H1 (cell line): ENCODE measurements around the gene GIPR.

Source experiments
- CTCF ChIP-seq, 3 experiments: IDR thresholded peaks; 1 replicate in 2 of 3; 2 replicates in 1 of 3; pipeline versions ENCODE4 v1.5.1 to v1.6.1; 2011; ENCODE audit warnings: low read length in 3 of 3, mild to moderate bottlenecking in 3 of 3, inconsistent platforms in 2 of 3, low read depth in 1 of 3, moderate library complexity in 1 of 3; ENCODE audit not compliant: insufficient read depth in 1 of 3; ENCODE audit errors: control extremely low read depth in 1 of 3
- EGR1 ChIP-seq: IDR thresholded peaks from 2 replicates; pipeline ENCODE4 v1.6.1; 2011; ENCODE audit warnings: low read depth, low read length, borderline replicate concordance
- JUN ChIP-seq: IDR thresholded peaks from 2 replicates; pipeline ENCODE4 v1.6.1; 2011; ENCODE audit warnings: low read depth, mild to moderate bottlenecking, improper control_type of control experiment, low read length
- SP2 ChIP-seq: IDR thresholded peaks from 2 replicates; pipeline ENCODE4 v1.6.1; 2012; ENCODE audit warnings: mild to moderate bottlenecking, low read length, inconsistent platforms

GRCh38 chr19:45632468-45633196, 35.4 kb upstream of the GIPR start:
- TF ChIP-seq SP2 (no peak), EGR1 (no peak), CTCF (IDR thresholded peaks at IDR 0.05; ENCODE audit: control extremely low read depth in 1 of 3, insufficient read depth in 1 of 3, low read depth in 1 of 3, low read length in 3 of 3) (no peak), JUN (peak; percentile 38; the same call in 1 of the 2 replicates)
